ENCODE results near the gene ALDOC.

GRCh38 chr17:28548417-28549130 is 28.1 kb downstream of the ALDOC start:
- TF ChIP-seq POLR2A (IDR thresholded peaks at IDR 0.05; ENCODE audit: low read length) (no peak), GATA1 (IDR thresholded peaks at IDR 0.05; ENCODE audit: low read depth, low read length) (no peak)

Measured in erythroblast (primary cell).